OCI-LY1 (cell line): ENCODE results near the gene NSD2.

ENCODE experiments used
- H2AFZ ChIP-seq: fragments of 200-600 bp; sonication (generic), shearing (Covaris generic); 2 replicates; pipeline ENCODE4 v1.6.0; 2014; ENCODE audit warnings: antibody characterized with exemption, mild to moderate bottlenecking, low read length
- H3F3A ChIP-seq: fragments of 200-600 bp; sonication (generic), shearing (Covaris generic); 2 replicates; pipeline ENCODE4 v1.6.0; 2014; ENCODE audit warnings: mild to moderate bottlenecking, antibody characterized with exemption, low read length, moderate library complexity; ENCODE audit not compliant: insufficient read depth
- H3K27ac ChIP-seq: fragments of 200-600 bp; sonication (generic); 2 replicates; pipeline ENCODE4 v1.5.1; 2014; ENCODE audit warnings: low read length, mixed run types, mild to moderate bottlenecking, low read depth; ENCODE audit not compliant: poor library complexity, severe bottlenecking
- H3K27me3 ChIP-seq: fragments of 200-600 bp; sonication (generic); 2 replicates; pipeline ENCODE4 v1.6.0; 2014; ENCODE audit warnings: antibody characterized with exemption, mild to moderate bottlenecking, low read length, moderate library complexity; ENCODE audit not compliant: insufficient read depth
- H3K36me3 ChIP-seq: fragments of 200-600 bp; sonication (generic); 2 replicates; pipeline ENCODE4 v1.6.1; 2014; ENCODE audit warnings: mild to moderate bottlenecking, antibody characterized with exemption, low read length, moderate library complexity, mixed read lengths; ENCODE audit not compliant: insufficient read depth
- H3K4me1 ChIP-seq: fragments of 200-600 bp; sonication (generic); 2 replicates; pipeline ENCODE4 v1.5.1; 2014; ENCODE audit warnings: mild to moderate bottlenecking, low read length, moderate library complexity; ENCODE audit not compliant: insufficient read depth, severe bottlenecking
- H3K4me2 ChIP-seq: fragments of 200-600 bp; sonication (generic), shearing (Covaris generic); 2 replicates; pipeline ENCODE4 v1.6.1; 2014; ENCODE audit warnings: low read length
- H3K4me3 ChIP-seq: fragments of 200-600 bp; sonication (generic); 2 replicates; pipeline ENCODE4 v1.5.1; 2014; ENCODE audit warnings: low read length, low read depth, mild to moderate bottlenecking, mixed read lengths; ENCODE audit not compliant: poor library complexity, severe bottlenecking
- H3K79me2 ChIP-seq: fragments of 200-600 bp; shearing (Covaris generic); 2 replicates; pipeline ENCODE4 v1.6.1; 2016; ENCODE audit warnings: mixed run types, low read length, mixed read lengths; ENCODE audit not compliant: insufficient read depth
- H3K9ac ChIP-seq: fragments of 200-600 bp; sonication (generic), shearing (Covaris generic); 2 replicates; pipeline ENCODE4 v1.6.1; 2014; ENCODE audit warnings: mild to moderate bottlenecking, low read length, mixed read lengths
- H3K9me2 ChIP-seq: fragments of 200-600 bp; sonication (generic), shearing (Covaris generic); 2 replicates; pipeline ENCODE4 v1.6.1; 2014; ENCODE audit warnings: low read depth, mild to moderate bottlenecking, low read length, mixed read lengths
- H3K9me3 ChIP-seq: fragments of 200-600 bp; shearing (Covaris generic); 2 replicates; pipeline ENCODE4 v1.6.1; 2014; ENCODE audit warnings: low read length, mixed read lengths
- H4K20me1 ChIP-seq: fragments of 200-600 bp; sonication (generic), shearing (Covaris generic); 2 replicates; pipeline ENCODE4 v1.6.0; 2016; ENCODE audit warnings: mild to moderate bottlenecking, low read length; ENCODE audit not compliant: insufficient read depth
- EZH2 ChIP-seq: fragments of 200-600 bp; sonication (generic), shearing (Covaris generic); IDR thresholded peaks from 2 replicates; pipeline ENCODE4 v1.8.0; 2017; ENCODE audit warnings: borderline replicate concordance, mixed run types, mild to moderate bottlenecking, antibody characterized with exemption, low read length, moderate library complexity, mixed read lengths
- TF ChIP-seq, protein P1 (sequence below): fragments of 200-600 bp; sonication (generic), shearing (Covaris generic); IDR thresholded peaks from 2 replicates; pipeline ENCODE4 v1.5.1; 2017; ENCODE audit warnings: mild to moderate bottlenecking, antibody characterized with exemption, low read length, moderate library complexity, mixed read lengths

Gene NSD2

DNA sequence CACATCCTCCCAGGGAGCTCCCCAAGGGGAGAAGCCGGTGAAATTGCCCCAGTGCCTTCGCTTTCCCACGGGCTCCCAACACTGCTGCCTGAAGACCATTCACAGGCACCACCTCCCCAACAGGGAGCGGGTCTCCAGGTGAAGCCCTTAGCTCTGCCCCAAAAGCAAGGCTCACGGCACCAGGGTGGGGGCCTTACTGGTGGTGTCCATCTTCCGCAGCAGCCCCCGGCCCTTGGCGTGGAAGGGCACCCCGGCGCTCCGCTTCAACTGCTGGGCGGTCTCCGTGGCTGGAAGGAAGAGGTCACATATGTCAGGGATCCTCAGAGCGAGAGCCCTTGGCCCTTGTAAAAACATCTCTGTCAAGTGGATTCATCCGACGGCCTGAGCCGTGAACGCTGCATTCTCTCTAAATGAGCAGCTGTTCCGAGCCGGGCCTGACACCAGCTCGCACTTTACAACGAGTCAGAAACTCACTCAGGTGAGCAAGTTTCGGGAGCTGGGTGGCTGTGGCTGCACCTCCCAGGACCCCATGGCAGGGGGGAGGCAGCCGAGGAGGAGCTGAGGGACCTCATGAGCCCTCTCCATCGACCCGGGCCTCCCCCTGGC is 116.6 kb downstream of the NSD2 start:
- H2AFZ ChIP-seq: no peak overlapping the region
- H3K9ac ChIP-seq: no peak overlapping the region
- H3K4me2 ChIP-seq: no peak overlapping the region
- H3K27ac ChIP-seq: no peak overlapping the region
- no peaks in the 10 kb centered on the region for H3F3A ChIP-seq
- H3K9me2 ChIP-seq: no peaks in the 10 kb centered on the region
- H3K4me1 ChIP-seq: no peaks in the 10 kb centered on the region
- H3K4me3 ChIP-seq: no peak overlapping the region
- peaks cover 31% of the 10 kb centered on the region for H3K36me3 ChIP-seq
- H3K9me3 ChIP-seq: no peaks in the 10 kb centered on the region
- H3K27me3 ChIP-seq: no peaks in the 10 kb centered on the region
- TF ChIP-seq EZH2: no peak
- TF ChIP-seq, protein P1, sequence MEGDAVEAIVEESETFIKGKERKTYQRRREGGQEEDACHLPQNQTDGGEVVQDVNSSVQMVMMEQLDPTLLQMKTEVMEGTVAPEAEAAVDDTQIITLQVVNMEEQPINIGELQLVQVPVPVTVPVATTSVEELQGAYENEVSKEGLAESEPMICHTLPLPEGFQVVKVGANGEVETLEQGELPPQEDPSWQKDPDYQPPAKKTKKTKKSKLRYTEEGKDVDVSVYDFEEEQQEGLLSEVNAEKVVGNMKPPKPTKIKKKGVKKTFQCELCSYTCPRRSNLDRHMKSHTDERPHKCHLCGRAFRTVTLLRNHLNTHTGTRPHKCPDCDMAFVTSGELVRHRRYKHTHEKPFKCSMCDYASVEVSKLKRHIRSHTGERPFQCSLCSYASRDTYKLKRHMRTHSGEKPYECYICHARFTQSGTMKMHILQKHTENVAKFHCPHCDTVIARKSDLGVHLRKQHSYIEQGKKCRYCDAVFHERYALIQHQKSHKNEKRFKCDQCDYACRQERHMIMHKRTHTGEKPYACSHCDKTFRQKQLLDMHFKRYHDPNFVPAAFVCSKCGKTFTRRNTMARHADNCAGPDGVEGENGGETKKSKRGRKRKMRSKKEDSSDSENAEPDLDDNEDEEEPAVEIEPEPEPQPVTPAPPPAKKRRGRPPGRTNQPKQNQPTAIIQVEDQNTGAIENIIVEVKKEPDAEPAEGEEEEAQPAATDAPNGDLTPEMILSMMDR: no peak
- no peaks in the 10 kb centered on the region for H4K20me1 ChIP-seq
- no peaks in the 10 kb centered on the region for H3K79me2 ChIP-seq

DNA sequence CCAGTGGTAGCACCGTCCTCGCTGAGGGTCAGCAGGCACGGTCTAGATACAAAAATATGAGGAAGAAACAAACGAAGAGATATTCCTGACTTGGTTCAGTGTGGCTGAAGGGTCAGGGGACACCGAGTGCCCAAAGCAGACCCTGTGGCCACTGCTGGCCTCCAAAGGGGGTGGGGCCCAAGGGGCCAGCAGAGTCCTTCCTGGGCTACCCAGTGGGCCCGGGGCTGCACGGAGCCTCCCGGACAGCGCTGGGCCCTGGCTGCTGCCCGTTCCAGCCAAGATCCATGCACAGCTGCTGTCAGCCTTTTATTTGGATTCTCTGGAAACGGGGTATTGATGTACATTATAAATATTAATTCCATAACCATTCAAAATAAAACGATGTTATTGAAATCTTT is 117.1 kb downstream of the NSD2 start:
- H3K4me3 ChIP-seq: no peak overlapping the region
- no peaks in the 10 kb centered on the region for H3K79me2 ChIP-seq
- no peak overlapping the region for H3K4me2 ChIP-seq
- H3K9me3 ChIP-seq: no peaks in the 10 kb centered on the region
- no peaks in the 10 kb centered on the region for H3F3A ChIP-seq
- peaks cover 26% of the 10 kb centered on the region for H3K36me3 ChIP-seq
- H3K4me1 ChIP-seq: no peaks in the 10 kb centered on the region
- no peaks in the 10 kb centered on the region for H3K27me3 ChIP-seq
- H3K9me2 ChIP-seq: no peaks in the 10 kb centered on the region
- no peak overlapping the region for H3K27ac ChIP-seq
- H2AFZ ChIP-seq: no peak overlapping the region
- H3K9ac ChIP-seq: no peak overlapping the region
- TF ChIP-seq, protein P1: no peak
- no peak for TF ChIP-seq EZH2
- H4K20me1 ChIP-seq: no peaks in the 10 kb centered on the region

DNA sequence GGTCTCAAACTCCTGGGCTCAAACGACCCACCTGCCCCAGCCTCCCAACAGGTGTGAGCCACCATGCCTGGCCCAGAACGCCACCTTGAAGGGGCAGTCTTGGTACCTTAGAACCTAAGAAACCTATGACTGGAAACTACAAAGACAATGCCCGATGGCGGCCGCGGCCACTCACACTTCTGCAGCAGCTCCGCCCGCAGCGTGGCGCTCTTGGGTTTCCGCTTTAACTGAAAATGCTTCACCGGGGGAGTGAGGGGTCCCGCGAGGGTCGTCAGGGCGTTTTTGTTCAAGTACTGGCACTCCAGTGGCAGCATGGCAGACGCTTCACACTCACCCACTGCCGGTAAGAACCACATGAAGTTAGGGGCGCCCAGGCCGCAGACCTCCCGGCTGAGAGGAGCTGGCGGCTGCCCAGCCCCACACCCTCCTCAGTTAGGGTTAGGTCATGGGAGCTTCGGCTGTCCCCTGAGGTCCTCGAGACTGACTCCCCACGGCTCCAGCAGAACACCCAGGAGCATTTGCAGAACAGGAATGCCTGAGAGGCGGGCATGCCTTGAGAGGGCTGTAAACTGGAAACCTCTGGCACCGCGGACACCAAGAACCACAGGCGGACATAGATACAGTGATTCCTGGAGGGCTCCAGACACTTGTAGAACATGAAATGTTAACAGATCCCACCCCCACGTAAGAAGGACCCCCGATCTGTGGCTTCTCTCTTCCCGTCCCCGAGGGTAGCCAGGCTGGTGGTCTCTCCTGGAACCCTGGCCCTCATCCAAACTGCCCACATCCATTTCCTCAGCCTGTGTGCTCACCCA is 118.5 kb downstream of the NSD2 start:
- Histone ChIP-seq H4K20me1 (no peaks in the 10 kb centered on the region), H3K9me3 (no peaks in the 10 kb centered on the region)
- TF ChIP-seq EZH2: no peak

More for the DNA sequence above, 118.5 kb downstream of the NSD2 start:
- no peaks in the 10 kb centered on the region for H3K9me2 ChIP-seq
- H3F3A ChIP-seq: no peaks in the 10 kb centered on the region
- H3K36me3 ChIP-seq: peaks cover 13% of the 10 kb centered on the region
- no peak overlapping the region for H3K9ac ChIP-seq
- H3K4me2 ChIP-seq: no peak overlapping the region
- H2AFZ ChIP-seq: no peak overlapping the region
- H3K79me2 ChIP-seq: no peaks in the 10 kb centered on the region
- H3K27me3 ChIP-seq: no peaks in the 10 kb centered on the region
- H3K4me3 ChIP-seq: no peak overlapping the region
- H3K4me1 ChIP-seq: no peaks in the 10 kb centered on the region
- H3K27ac ChIP-seq: no peak overlapping the region
